Measurements from ENCODE around the gene TNIK.

Gene TNIK

DNA sequence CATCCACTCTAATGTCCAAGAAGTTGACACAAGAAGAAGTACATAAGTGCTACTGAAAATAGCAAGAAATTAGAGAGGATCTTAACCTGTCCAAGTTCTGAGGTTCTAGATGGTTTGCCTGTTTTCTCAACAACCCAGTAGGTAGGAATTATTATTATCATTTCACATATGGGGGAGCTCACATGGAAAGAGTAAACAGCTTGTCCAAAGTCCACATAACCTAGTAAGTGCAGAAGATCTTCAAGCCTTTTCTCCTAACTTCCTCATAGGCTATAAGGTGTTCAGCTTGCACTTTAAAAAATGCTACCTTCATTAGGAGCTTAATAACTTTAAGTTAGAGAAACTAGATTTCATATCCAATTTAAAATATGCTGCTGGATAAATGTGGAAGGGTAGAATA lies 436.6 kb downstream of the TNIK start:
- DNase-seq (ENCODE audit: low read depth) = no peak
- H3K4me3 ChIP-seq (ENCODE audit: low read length) = no peak overlapping the region

DNA sequence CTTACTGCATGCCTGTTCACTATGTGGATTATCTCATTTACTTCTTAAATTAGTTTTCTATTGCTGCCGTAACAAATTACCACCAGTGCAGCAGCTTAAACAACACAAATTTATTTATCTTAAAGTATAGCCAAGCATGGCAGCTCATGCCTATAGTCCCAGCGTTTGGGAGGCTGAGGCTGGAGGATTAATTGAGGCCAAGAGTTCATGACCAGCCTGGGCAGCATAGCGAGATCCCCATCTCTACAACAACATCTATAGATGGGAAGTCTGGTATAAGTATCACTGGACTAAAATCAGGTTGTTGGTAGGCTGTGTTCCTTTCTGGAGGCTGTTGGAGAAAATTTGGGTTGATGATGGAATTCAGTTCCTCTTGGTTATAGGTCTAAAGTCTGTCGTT lies 438.8 kb downstream of the TNIK start:
- no peak for TF ChIP-seq CTCF (conservative IDR thresholded peaks at IDR 0.05; ENCODE audit: low read length)
- H3K4me3 ChIP-seq (ENCODE audit: low read length) = no peak overlapping the region
- DNase-seq (ENCODE audit: low read depth) = no peak

More for the DNA sequence above, 436.6 kb downstream of the TNIK start:
- no peak for TF ChIP-seq CTCF (conservative IDR thresholded peaks at IDR 0.05; ENCODE audit: low read length)

- no peak overlapping the region for H3K4me3 ChIP-seq (ENCODE audit: low read length)
- no peak for DNase-seq (ENCODE audit: low read depth)
- peak; percentile 28 for TF ChIP-seq CTCF (conservative IDR thresholded peaks at IDR 0.05; ENCODE audit: low read length)
Observed at GRCh38 chr3:171018156-171018935, 441.9 kb downstream of the TNIK start.

DNA sequence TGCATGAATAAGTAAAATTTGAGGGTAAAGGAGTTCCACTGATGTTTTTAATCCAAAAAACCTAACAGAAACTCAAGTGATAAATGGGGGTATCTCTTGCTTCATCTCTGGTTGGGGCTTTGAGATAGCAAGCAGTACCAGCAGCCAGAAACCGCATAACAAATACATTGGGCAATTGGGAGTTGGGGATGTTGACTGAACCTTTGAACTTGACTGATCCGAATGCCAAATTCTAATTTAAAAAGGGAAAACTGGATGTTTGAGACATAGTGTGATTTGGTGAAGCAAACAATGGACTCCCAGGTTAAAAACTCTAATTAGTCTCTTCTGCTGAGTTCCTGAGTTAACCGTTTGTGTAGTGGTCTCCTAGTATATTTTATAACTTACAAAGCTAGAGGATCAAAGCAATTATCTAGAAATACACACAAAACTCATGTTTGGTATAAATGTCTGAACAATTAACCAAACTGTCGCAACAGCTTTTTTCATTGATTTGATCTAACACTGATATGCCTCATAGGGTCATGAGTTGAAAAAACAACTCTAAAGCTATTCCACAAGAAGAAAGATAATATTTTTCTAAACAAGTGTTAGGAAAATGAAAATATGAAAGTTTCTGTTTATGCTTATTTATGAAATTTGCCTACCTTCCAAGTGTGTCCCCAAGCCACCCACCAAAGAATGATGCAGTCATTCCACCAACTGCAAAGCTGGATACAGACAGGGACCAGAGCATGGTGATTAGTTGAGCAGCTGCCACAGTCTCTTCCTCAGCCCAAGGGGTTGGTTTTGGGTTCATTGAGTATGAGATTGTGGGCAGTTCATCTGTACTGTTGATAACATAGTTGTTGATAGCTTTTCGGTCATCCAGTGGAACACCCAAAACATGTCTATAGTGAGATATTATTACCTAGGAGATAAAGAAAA lies 446.1 kb downstream of the TNIK start:
- no peak for TF ChIP-seq CTCF (conservative IDR thresholded peaks at IDR 0.05; ENCODE audit: low read length)
- no peak overlapping the region for H3K4me3 ChIP-seq (ENCODE audit: low read length)
- DNase-seq (ENCODE audit: low read depth) = no peak

GRCh38 chr3:171011873-171012336 lies 448.3 kb downstream of the TNIK start:
- no peak for DNase-seq (ENCODE audit: low read depth)
- no peak overlapping the region for H3K4me3 ChIP-seq (ENCODE audit: low read length)
- TF ChIP-seq CTCF (conservative IDR thresholded peaks at IDR 0.05; ENCODE audit: low read length) = no peak
